ENCODE results near the gene GAPT.

GAPT gene

DNA sequence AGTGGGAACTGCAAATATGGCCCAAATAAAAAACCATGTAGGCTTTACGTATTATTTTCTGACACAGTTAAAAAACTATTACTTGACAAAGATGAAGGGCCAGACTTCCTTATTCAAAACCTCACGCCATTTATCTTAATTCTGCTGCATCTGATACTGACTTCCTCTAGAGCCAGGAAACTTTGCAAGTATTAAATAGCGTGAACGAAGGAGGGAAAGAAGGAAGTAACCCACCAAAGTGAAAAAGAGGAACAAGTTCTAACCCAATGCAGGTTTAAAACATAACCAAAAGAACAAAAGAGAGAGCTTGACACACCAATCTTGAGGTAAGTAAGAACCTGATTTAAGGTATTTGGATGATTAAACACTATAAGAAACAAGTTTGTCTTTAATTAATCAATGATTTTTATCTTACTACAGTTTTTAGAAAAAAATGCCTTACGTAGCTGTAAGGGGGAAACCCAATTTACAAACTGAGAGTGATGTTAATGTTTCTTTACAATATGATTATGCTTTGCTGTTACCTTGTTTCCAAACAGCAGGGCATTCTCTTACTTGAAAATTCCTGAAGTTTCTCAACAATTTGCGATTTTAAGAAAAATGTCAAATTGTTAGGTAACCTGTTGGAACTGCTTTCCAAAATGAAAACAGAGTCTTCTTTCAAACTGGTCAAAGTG lies at the start of gene GAPT:
TSS of gene GAPT (plus strand) at position 220 of the 677 bp plus-strand sequence. CDS start 3,102 bp downstream, outside the sequence.
- DNase-seq, result no peak

DNA sequence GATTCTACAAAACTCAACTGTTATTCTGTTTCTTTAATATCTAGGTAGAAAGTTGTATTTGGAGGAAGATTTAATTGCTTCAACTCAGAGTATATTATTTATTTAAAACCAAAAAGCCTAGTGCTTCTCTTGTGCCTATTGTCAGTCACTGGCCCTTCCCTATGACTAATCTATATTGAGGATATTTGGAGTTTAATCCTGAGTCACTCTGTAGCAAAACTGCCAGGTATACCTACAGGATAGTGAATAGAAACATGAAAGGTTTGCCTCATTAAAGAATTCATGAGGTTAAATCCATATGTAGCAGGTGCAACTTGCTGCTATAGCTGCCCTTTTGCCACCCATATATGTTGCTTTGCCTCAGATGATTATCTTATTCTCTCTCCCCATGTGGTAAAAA lies 46.4 kb upstream of the GAPT start:
- DNase-seq, result no peak

GRCh38 chr5:58446024-58446423 lies 45.2 kb upstream of the GAPT start:
- no peak for DNase-seq

- DNase-seq, result no peak
Observed at GRCh38 chr5:58447226-58447625, 44.0 kb upstream of the GAPT start.

GRCh38 chr5:58450018-58450417 lies 41.2 kb upstream of the GAPT start:
- DNase-seq, result no peak

- DNase-seq, result no peak
Observed at GRCh38 chr5:58450811-58451629, 40.2 kb upstream of the GAPT start.

DNA sequence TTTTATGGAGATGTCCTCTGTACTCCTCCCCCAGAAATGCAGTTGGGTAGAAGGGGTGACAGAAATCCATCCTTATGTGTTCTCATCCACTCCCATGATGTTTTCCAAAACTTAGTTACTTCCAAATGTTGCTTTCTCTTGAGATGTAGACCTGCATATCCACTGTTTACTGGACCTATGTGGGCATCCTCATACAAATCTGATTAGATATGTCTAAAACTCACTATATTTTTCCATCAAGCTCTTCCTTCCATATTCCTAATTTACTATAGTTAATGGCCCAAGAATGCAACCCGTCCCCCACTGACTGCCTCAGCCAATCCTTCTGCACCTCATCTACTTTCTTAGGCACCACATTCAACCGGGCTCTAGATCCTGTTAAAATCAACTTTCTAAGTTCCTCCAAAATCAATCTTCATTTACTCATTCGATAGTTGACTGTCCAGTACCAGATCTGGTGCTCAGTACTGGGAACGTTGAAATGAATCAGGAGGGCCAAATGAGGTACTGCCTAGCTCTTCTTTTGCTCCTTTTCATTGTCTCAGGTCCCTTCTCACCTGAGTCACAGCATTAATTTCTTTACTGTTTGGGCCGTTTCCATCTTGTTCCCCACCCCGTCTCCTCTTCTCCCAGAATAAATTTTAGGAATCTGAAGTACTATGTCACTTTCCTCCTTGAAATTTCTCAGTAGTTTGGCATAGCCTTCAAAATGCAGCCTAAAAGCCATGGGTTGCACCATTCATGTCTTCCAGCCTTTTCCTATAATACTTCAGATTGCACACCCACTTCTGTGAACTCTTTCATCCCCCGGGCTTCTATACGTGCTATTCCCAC lies 39.3 kb upstream of the GAPT start:
- no peak for DNase-seq

DNA sequence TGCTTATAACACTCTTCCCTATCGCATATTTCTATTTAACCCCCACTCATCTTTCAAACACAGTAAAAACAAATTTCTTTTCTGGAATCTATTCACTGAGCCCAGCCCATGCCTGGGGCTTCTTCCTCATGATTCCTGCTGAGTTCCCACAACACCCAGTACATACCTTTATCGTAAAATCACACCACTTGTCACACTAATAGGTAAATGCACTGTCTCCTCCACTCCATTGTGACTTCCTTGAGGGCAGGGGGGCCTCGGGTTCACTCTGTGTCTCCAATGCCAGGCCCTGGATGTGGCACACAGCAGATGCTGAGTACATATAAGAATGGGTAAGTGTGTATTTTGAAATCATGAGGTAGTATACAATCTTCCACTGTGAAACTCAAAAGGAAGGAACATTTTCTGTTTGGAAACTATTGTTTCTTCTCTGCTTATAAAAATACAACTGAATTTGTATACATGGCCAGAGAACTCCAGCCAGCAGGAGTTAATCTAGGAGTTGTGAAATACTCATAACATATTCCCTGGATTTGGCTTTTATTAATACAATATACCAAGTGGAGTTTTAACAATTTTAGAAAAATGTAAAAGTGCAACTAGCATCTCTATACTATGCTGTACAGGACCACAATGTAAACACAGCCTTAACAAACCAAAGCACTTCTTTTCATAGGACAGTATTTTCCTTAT lies 38.5 kb upstream of the GAPT start:
- no peak for DNase-seq

DNA sequence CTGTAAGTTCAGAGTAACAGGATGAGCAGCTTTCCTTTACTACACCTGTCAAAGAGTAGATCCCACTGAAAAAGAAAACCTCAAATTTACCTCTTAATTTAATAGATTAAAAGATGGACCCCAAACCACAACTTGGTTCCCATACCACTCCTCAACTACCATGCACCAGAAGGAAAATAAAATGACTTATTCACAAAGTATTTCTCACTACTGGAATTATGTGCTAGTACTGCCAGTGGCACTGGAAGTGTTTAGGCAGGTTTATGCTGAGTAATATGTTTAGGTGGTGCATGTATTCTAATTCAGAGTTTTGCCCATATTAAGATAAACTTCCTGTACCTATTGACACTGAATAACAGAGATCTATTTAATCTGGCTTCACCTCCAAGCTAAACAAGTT lies 37.9 kb upstream of the GAPT start:
- no peak for DNase-seq

GRCh38 chr5:58454025-58454424 lies 37.2 kb upstream of the GAPT start:
- DNase-seq, result no peak

DNA sequence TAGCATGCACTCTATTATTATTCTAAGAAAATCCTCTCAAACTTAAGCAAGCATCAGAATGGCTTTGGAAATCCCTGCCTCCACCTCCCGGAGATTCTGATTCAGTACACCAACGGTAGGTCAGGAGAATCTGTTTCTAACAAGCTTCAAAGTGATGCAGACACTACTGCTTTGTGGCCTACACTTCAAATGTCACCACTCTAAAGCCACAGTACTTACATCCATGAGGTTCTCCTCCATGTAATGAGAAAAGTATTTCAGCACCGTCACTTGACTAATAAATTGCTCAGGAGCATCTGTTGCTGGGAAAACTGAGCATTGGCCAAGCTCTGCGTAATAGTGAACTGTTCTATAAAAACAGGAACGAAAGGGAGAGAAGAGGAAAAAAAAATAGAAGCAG lies 36.2 kb upstream of the GAPT start:
- DNase-seq, result no peak

DNA sequence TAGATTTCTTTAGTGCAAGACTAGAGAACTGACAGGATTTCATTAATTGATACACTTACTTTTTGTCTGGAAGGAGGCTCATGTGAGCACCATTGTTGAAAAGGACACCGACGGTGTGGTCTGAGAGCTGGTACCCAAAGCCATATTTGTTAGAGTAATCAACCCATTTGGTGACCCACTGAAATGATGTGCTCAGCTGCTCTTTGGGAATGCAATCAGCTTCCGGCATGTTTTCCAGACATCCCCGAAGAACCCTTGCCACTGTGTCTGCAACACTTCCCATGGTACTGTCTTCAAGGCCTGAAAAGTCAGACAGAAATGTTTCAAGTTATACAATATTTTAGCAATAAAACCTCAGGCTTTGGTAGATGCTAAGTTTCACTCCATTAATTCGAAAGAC lies 35.8 kb upstream of the GAPT start:
- DNase-seq, result no peak

- DNase-seq, result no peak
Observed at GRCh38 chr5:58456026-58456425, 35.2 kb upstream of the GAPT start.

- no peak for DNase-seq
Observed at GRCh38 chr5:58456486-58456885, 34.7 kb upstream of the GAPT start.

- DNase-seq, result no peak
Observed at GRCh38 chr5:58457050-58457449, 34.2 kb upstream of the GAPT start.

- DNase-seq, result no peak
Observed at GRCh38 chr5:58458141-58458742, 33.0 kb upstream of the GAPT start.

GRCh38 chr5:58458743-58459145 lies 32.5 kb upstream of the GAPT start:
- no peak for DNase-seq

DNA sequence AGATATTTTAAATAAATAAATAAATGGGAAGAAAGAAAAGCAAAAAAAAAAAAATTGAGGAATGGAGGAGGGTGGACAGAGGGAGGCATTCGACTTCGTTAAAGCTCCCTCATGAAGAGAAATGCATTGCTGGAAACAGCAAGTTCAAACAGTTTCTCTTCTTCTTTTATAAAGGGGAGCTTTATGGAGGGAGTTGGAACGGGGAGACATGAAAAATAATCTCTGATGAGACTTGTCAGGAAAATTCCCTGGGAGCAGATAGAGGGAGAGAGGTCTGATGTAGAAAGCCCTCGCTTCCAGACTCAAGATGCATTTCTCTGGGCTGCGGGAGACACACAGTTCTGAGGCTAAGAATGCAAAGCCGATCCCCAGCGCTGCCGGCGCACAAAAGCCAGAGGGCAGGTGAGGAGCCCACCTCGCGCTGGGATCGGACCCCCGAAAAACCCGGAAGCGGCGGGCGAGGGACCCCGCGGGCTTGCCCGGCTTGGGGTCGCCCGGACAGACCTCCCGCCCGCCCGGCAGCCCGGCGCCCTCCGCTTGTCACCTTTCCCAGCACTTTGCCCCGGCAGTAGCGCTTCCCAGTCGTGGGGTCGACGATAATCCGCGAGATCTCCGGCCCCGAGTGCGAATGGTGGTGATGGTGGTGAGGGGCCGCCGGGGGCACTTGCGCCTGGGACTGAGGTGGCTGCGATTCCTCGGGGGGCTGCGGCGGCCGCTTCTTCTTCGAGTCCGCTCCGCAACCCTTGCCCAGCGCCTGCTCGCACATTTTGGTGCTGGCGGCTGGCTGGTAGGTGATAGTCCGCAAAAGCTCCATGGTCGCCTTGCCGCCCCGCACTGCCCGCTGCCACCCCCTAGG lies 31.9 kb upstream of the GAPT start:
- DNase-seq, result no peak

GRCh38 chr5:58460002-58460731 lies 31.1 kb upstream of the GAPT start, which contains the start of gene PLK2:
Gene PLK2, minus strand, starts transcription at chr5:58460086. Its CDS starts 127 bp downstream, at chr5:58459959.
- DNase-seq, result peak; percentile 98

DNA sequence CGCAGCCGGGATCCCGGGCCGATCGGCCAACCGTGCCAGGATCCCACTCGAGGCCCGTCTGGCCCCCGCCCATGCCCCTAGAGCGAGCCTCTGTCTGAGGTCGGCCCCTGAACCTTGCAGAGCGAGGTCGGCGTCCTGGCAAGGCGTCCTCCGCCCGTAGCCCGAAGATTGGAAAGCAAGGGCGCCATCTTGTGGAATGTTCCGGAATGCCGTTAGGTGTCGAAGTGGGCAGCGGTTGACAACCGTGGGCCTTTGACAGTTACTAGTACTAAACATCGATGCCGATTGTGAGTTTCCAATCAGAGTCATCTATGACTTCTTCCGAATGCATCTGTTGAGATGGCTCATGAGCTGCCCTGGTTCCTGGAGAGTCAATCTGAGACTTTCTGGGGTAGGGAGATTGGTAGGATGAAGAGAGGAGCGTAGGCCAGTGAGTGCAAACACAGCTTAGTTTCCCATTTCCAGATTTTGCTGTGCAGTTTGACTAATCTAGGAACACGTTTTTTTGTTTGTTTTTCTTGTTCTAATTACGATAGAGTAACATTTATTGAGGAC lies 30.4 kb upstream of the GAPT start:
- DNase-seq, result peak; percentile 94

All from right forelimb (tissue), 1 donor.